Heart left ventricle (tissue), 13 donors: ENCODE data around the gene STXBP5.

ENCODE experiments used
- POLR2A ChIP-seq, 2 donors: fragments of 450-650 bp; IDR thresholded peaks; one replicate each; pipeline ENCODE4 v1.6.1; 2017; ENCODE audit warnings: antibody characterized with exemption in 2 of 2, mild to moderate bottlenecking in 2 of 2, moderate library complexity in 2 of 2
- TF ChIP-seq, protein P1 (sequence below), 12 donors: fragments of 200-600 bp; sonication (generic) in 4 of 12; IDR thresholded peaks; one replicate each; pipeline versions ENCODE4 v1.5.0 to v1.8.0; 2018 to 2022; ENCODE audit warnings: antibody characterized with exemption in 12 of 12, mild to moderate bottlenecking in 5 of 12
- donor health status: ischemic (EF 13 %, LVEDD 7.1; RV severe dilation, severe dysfunction).
- donor health status: DM: no; HTN: yes; CAD: no.
- donor health status: DM: no; HTN: no; CAD: no.
- donor health status: ischemic (EF 25% LVEDD 6.9; RV normal size, moderate dysfunction).
- donor health status: ischemic (EF 25% LVEDD 5.7; RV mildly dilated, moderate dysfunction).
- donor health status: ischemic (EF 35%, LVEDD 5.7; RV mildly dilated, moderate dysfunction).
- donor health status: nonischemic (EF 11% LVEDD 7.7; RV severe dilation, severe dysfunction).
- donor health status: DM: yes; HTN: yes; CAD: no.
- donor health status: PGD.
- donor health status: ischemic (EF 29% LVEDD 5.4; RV normal size, mild dysfunction).
- donor health status: nonischemic (EF 23%, LVEDD 6.1; RV moderate dilation, normal function).

DNA sequence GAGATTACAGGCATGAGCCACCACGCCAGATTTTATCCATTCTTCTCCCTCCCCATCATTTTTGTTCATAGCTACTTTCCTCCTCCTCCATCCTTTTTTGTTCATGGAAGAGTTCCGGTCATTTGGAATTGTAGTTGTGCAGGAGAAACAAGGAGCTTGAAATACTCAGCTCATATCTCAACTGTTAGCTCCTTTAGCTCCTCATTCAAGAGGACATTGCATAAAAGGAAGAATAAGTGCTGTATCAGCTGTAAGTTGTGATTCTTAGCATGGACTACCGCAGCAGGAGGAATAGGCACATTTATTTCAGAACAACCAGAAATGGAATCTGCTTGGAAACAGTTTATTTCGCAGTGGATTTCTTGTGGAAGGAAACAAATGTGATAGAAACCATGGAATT, 7.6 kb downstream of the STXBP5 start:
- no peak for TF ChIP-seq POLR2A (IDR thresholded peaks at IDR 0.05)
- TF ChIP-seq, protein P1, sequence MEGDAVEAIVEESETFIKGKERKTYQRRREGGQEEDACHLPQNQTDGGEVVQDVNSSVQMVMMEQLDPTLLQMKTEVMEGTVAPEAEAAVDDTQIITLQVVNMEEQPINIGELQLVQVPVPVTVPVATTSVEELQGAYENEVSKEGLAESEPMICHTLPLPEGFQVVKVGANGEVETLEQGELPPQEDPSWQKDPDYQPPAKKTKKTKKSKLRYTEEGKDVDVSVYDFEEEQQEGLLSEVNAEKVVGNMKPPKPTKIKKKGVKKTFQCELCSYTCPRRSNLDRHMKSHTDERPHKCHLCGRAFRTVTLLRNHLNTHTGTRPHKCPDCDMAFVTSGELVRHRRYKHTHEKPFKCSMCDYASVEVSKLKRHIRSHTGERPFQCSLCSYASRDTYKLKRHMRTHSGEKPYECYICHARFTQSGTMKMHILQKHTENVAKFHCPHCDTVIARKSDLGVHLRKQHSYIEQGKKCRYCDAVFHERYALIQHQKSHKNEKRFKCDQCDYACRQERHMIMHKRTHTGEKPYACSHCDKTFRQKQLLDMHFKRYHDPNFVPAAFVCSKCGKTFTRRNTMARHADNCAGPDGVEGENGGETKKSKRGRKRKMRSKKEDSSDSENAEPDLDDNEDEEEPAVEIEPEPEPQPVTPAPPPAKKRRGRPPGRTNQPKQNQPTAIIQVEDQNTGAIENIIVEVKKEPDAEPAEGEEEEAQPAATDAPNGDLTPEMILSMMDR (IDR thresholded peaks at IDR 0.05), result no peak
